GM15510 (cell line): Measurements from ENCODE around the gene PTPRN2.

Experiments used
- POLR2A ChIP-seq: IDR thresholded peaks from 3 replicates; pipeline ENCODE4 v1.6.1; 2011; ENCODE audit warnings: borderline replicate concordance; ENCODE audit not compliant: insufficient read length; ENCODE audit errors: extremely low read depth

Gene PTPRN2

GRCh38 chr7:158527038-158527437 lies 60.6 kb downstream of the PTPRN2 start:
- TF ChIP-seq POLR2A = no peak

- no peak for TF ChIP-seq POLR2A
Observed at GRCh38 chr7:158526531-158526930, 61.1 kb downstream of the PTPRN2 start.

DNA sequence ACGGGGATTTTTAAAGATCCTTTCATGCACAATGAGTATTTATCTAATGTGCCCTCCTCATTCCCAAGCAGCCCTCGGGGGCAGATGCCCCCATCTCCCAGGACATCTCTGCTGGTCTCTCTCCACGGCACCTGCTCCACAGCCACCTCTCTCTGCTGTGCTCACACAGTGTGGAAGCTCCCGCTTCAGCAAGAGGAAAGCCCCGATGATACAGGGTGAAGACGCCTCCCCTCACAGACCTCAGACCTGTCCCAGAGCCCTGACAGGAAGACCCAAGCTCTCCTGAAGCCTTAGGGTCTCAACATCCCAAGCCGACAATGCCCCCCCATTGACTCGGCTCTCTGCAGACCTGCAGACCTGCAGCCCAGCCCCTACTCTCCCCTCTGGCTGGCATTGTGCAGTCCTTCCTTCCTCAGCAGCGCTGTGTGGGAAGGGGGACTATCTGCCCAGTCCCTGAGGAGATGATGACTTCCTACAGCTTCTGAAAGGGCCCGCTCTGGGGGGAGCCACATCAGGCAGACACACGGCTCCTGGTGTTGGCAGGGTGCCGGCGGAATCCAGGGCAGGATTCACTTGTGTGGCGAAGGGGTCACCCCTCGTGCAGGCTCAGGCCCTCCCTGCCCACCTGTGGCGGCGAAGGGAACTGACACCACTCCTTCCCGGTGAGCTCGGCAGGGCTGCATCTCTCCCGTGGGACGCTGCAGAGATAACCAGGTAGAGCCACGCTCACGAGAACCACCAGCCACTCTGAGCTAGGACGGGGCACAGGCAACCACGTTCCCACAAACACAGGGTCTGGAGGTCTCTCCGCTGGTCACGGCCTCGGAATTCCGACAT lies 61.8 kb downstream of the PTPRN2 start:
- TF ChIP-seq POLR2A = no peak

GRCh38 chr7:158524749-158525635 lies 62.6 kb downstream of the PTPRN2 start:
- no peak for TF ChIP-seq POLR2A

DNA sequence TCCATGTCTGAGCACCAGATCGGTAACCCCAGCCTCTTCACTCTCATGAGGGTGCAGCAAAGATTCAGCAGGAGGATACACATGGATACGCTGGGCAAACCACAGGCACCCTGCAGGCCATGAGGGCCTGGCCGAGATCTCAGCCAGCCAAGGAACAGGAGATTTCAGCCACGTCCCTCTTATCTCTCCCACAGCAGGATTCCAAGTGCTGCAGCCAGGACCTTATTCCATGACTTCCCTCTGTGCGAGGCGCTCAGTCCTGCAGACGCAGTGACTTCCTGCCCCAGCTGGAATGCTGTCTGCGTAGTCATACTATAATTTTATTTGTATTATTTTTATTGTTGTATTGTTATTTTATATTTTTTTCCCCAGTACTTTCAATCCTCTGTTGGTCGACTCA lies 66.8 kb downstream of the PTPRN2 start:
- no peak for TF ChIP-seq POLR2A

DNA sequence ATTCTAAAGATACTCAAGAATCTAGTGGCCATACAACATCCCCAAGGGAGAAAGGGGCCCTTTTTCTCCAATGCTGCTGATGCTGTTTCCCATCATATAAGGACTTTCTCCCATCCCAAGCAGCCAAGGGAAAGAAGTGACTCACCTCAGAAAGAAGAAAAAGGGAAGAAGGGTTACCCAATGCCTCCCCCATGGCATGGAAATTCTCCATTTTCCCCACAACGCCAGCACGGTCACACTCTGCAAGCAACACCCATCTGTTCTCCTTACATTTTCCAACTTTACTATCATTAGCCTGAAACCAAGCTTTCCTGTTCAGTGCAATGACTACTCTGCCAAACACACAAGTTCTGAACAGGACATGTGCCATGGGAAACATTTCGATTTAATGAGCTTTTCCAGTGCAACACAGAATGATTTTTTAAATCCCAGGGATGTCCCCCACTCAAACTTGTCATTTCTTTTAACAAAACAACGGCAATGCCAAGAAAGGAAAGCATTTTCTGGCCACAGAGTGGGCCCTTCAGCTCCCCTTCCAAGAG lies 67.9 kb downstream of the PTPRN2 start:
- TF ChIP-seq POLR2A = no peak

- TF ChIP-seq POLR2A = no peak
Observed at GRCh38 chr7:158518980-158519632, 68.5 kb downstream of the PTPRN2 start.

- TF ChIP-seq POLR2A = no peak
Observed at GRCh38 chr7:158517571-158517970, 70.1 kb downstream of the PTPRN2 start.

GRCh38 chr7:158517072-158517471 lies 70.6 kb downstream of the PTPRN2 start:
- no peak for TF ChIP-seq POLR2A

GRCh38 chr7:158516524-158516923 lies 71.1 kb downstream of the PTPRN2 start:
- TF ChIP-seq POLR2A = no peak

DNA sequence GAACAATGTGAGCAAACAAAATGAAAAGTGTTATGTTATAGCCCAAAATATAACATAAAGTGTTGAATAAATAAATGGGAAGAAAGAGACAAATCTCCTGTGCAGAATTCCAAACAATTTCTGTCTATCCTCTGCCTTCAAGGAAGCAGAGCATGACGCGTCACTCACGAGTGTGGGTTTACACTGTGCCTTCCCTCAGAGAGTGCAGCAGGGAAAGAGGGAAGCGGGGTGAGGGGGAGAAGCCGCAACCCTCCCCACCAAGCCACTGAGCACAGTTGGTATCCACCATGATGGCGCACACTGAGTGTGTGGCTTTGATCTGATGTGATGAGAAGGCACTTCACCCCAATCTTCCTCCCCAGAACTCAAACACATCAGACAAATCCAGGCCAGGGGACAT lies 74.8 kb downstream of the PTPRN2 start:
- TF ChIP-seq POLR2A = no peak

DNA sequence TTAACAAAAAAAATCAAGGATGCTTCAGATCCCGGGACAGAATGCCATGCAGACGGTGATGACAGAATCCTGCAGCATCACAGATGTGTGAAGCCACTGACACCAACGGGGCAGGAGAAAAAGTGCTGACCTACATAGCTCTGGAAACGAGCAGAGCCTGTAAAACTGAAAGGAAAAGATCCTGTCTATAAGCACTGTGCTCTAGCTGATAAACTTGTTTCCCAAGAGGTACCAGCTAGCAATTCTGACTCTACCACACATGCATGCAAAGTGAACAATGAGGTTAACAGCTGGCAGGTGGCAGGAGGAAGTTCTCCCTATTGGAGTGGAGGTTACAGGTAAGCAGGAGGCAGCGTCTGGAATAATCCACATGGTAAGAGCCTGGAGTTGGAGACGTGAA lies 75.6 kb downstream of the PTPRN2 start:
- TF ChIP-seq POLR2A = no peak

- no peak for TF ChIP-seq POLR2A
Observed at GRCh38 chr7:158508802-158509385, 78.7 kb downstream of the PTPRN2 start.

DNA sequence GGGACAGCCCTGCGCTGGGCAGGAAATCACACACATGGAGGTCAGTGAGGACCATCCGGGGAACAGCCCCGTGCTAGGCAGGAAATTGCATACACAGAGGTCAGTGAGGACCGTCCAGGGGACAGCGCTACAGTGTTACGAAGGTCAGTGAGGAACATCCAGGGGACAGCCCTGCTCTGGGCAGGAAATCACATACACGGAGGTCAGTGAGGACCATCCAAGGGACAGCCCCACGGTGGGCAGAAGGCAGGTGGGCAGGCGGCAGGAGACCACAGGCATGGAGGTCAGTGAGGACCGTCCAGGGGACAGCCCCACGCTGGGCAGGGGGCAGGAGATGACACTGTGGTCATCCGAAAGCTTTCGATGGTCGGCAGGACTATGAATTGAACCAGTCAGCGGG lies 79.7 kb downstream of the PTPRN2 start:
- TF ChIP-seq POLR2A = no peak
